SKM-1 treated with dmso at 0.1 percent for 144 hours (cell line): ENCODE results near the gene NEK10.

Experiments
- DNase-seq: peaks from one replicate; lab custom pipeline; 2025; ENCODE audit not compliant: unreplicated experiment; lab: John Stamatoyannopoulos, UW

The NEK10 gene

DNA sequence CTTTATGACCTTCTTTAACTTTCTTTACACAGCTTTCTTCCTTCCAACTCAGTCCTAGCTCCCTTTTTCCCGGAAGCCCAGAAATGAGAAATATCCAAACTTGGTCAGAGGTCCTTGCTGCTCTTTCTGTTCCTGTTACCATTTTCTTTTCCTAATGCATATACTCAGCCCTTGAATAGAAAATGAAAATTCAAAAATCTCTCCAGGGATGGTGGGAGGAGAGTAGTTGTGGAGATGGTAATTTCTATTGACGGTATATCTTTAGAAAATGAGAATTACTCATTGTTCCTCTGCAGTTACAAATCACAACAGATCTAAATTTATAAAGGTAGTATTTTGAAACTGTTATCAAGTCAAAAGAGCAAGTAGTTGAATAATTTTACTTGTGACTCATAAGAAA lies 255.1 kb downstream of the NEK10 start:
- no peak for DNase-seq

DNA sequence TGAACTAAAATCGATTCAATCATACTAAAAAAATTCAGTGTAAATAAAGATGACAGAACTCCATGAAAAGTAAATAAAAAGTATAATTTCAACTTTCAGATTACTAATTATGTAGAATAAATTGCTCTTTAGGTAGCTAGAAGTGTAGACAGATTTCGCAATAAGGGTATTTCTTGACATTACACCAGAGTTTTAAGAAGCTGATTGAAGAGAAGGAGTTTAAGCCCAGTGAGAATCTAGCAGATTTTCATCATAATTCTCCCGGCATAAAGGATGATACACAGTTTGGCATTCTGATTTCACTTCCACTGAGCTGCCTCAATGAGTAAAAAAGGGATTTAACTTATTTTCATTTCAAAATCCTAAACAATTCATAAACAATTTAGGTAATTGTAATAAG lies 259.2 kb downstream of the NEK10 start:
- DNase-seq = no peak

GRCh38 chr3:27108322-27108721 lies 260.9 kb downstream of the NEK10 start:
- DNase-seq = no peak

GRCh38 chr3:27105904-27106303 lies 263.3 kb downstream of the NEK10 start:
- no peak for DNase-seq

DNA sequence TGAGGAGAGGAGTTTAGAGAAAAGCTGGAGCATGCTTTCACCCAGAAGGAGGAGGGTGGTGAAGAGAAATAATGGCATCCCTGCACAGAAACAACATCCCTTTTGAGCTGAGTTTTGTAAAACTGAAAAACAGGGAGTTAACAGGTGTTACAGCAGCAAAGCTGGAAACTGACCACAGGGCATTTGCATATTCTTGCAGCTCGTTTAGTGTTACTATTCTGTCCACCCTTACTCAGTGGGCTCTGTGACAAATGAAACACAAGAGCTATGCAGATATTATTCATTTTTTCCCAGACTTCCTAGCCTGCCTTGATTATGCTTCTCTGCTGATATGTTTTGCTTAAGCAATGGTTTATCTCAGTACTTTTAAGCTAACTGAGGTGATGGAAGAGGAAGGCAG lies 272.0 kb downstream of the NEK10 start:
- DNase-seq = no peak

DNA sequence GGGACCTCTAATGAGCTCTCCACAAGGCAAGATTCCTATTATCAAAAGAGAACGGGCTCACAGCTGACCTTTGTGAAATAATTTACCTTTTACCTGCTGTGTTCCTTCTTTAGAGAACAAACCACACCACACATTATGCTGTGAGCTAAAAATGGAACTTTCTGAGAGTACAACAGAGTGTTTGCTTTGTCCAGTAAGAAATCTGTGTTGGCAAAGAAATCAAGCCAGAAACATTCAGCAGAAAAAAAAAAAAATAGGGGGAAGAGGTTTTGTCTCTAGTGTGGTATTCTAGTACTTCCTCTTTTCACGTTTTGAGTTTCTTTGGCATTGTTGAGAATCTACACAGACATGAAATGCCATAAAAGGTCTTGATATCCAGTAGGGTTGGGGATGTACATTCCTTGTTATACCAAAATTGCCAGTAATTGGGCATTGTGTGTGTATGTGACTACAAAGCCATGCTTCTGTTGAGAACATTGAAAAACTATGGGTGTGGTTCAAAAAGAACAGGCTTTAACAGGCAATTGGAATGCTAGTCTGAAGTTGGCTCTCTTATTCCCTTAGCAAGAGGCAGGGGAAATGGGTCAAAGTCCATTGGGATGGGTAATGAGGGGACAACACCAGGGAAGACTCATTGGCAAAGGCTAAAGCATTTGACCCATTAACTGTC lies 273.5 kb downstream of the NEK10 start:
- DNase-seq = peak; percentile 56

DNA sequence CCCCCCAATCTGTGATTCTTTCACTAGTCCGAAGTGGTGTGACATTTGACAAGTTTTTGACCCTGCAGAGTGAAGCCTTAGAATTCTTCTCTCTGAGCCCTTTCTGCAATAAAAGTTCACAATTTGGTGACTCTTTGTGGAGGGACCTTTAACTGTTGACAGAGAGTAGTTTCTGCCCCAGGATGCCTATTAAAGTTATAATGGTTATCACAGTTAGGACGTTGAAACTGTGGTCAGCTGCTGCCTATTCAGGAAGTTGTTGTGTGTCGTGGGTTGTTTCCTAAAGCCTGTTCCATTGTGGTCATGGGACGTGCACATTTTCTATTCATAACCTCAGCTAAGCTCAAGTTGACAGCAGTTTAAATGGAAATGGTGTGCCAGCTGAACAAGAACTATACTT lies 274.5 kb downstream of the NEK10 start:
- no peak for DNase-seq

DNA sequence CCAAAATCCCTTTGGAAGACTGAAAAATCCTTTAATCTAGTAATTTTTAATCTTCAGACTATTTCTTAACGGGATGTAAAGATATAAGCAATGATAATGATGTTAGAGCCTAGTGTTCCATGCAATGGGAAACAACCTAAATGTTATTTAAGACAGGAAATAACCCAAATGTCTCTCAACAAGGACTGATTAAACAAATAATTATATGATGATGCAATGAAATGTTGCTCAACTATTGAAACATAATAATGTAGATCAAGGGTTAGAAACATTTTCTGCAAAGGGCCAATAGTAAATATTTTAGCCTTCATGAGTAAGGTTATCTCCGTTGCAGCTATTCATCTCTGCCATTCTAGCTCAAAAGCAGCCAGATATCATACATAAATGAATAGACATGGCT lies 275.4 kb downstream of the NEK10 start:
- DNase-seq = no peak

- DNase-seq = no peak
These were observed 278.7 kb downstream of the NEK10 start for GRCh38 chr3:27090275-27091041.

DNA sequence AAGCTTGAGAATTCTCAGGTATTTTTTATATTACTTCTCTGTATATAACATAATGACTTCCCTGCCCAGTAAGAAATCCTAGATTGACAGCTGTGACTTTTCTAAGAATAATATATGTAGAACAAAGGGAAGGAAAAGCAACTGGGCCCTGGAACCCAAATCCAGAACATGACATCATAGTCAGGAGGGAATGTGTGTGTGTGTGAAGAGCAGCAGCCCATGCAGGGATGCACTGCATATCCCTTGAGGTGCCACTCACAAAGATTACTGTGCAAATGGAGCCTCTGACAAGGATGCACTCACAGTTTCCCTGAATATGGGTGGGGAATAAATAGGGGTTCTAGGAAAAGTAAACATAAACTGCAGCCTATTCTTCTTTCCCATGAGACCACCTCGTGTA lies 279.5 kb downstream of the NEK10 start:
- no peak for DNase-seq

DNA sequence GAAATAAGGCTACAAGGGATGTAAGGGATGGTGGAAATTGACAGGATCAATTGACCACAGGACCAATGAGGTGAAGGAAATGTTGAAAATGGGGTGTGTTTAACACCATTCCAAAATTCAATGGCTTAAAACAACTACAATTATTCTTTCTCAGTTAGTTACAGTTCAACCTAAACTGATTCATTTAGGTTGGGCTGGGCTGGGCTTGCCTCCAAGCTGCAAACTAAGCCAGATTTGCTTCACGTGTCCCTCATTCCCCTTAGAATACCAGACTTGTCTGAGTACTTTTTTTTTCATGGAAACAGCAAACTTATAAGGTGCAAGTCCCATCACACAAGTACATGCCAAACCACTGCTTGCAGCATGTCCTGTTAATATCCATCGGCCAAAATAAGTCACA lies 280.1 kb downstream of the NEK10 start:
- no peak for DNase-seq

- DNase-seq = no peak
These were observed 283.1 kb downstream of the NEK10 start for GRCh38 chr3:27085829-27086730.

DNA sequence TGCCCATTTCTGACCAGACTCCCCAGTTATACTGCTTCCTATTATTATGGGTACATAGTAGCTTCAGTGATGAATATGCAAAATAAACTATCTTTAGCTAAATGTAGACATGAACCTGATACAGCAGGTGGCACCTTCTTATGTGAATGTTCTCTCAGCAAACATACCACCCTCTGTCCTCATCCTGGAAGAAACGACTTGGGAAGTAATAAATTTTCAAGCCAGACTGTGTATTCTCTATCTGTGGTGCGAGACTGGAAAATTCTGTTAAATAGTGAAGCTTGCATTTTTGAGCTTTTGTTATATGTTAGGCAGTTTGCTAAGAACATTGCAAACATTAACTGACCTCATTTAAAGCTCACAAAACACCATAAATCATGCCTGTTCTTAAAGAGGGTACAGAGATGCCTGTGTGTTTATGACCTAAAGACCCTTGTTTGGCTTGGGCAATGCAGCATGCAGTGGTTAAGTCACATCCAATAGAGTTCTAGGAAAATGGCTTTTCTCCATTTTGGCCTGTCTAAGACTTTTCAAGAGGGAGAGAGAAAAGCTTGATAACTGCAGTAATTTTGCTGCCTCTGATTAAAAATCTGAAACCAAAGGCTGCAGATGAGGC lies 287.1 kb downstream of the NEK10 start:
- no peak for DNase-seq

- DNase-seq = no peak
These were observed 287.6 kb downstream of the NEK10 start for GRCh38 chr3:27081566-27081965.

GRCh38 chr3:27080258-27080525 lies 289.0 kb downstream of the NEK10 start:
- no peak for DNase-seq

- no peak for DNase-seq
These were observed 289.5 kb downstream of the NEK10 start for GRCh38 chr3:27079427-27080257.

GRCh38 chr3:27078246-27078913 lies 290.8 kb downstream of the NEK10 start:
- no peak for DNase-seq

- no peak for DNase-seq
These were observed 292.2 kb downstream of the NEK10 start for GRCh38 chr3:27076815-27077630.

GRCh38 chr3:27074914-27075313 lies 294.3 kb downstream of the NEK10 start:
- DNase-seq = no peak
